HUES48 (cell line): ENCODE measurements around the gene HDAC4.

ENCODE experiments used
- H3K27ac ChIP-seq: one replicate; pipeline ENCODE4 v1.7.0; 2013; ENCODE audit warnings: low read depth, low read length, inconsistent platforms
- H3K27me3 ChIP-seq: 2 replicates; pipeline ENCODE4 v1.6.1; 2013; ENCODE audit warnings: mild to moderate bottlenecking, low read length; ENCODE audit not compliant: control insufficient read depth, insufficient read depth
- H3K36me3 ChIP-seq: 2 replicates; pipeline ENCODE4 v1.6.1; 2013; ENCODE audit warnings: low read length; ENCODE audit not compliant: control insufficient read depth, insufficient read depth
- H3K4me1 ChIP-seq: 2 replicates; pipeline ENCODE4 v1.6.1; 2013; ENCODE audit warnings: mild to moderate bottlenecking, low read length; ENCODE audit not compliant: control insufficient read depth, insufficient read depth
- H3K4me3 ChIP-seq: 2 replicates; pipeline ENCODE4 v1.5.1; 2013; ENCODE audit warnings: mild to moderate bottlenecking, low read depth, low read length
- H3K9ac ChIP-seq: 2 replicates; pipeline ENCODE4 v1.6.1; 2013; ENCODE audit warnings: mild to moderate bottlenecking, low read depth, low read length, moderate library complexity
- H3K9me3 ChIP-seq: 2 replicates; pipeline ENCODE4 v1.6.1; 2013; ENCODE audit warnings: low read length; ENCODE audit not compliant: control insufficient read depth, insufficient read depth

The HDAC4 gene

GRCh38 chr2:239148495-239149200 is 252.2 kb downstream of the HDAC4 start:
- H3K4me1 ChIP-seq = no peaks in the 10 kb centered on the region
- peaks cover 24% of the 10 kb centered on the region for H3K36me3 ChIP-seq
- H3K9ac ChIP-seq = no peak overlapping the region
- H3K9me3 ChIP-seq = no peaks in the 10 kb centered on the region
- no peaks in the 10 kb centered on the region for H3K27me3 ChIP-seq
- H3K4me3 ChIP-seq = no peak overlapping the region
- H3K27ac ChIP-seq = no peak overlapping the region

- Histone ChIP-seq H3K27ac (no peak overlapping the region), H3K9ac (no peak overlapping the region), H3K4me1 (no peaks in the 10 kb centered on the region), H3K4me3 (no peak overlapping the region), H3K27me3 (no peaks in the 10 kb centered on the region), H3K36me3 (peaks cover 28% of the 10 kb centered on the region), H3K9me3 (no peaks in the 10 kb centered on the region)
These were observed 253.4 kb downstream of the HDAC4 start for GRCh38 chr2:239147376-239147775.

- H3K9me3 ChIP-seq = no peaks in the 10 kb centered on the region
- H3K4me1 ChIP-seq = no peaks in the 10 kb centered on the region
- H3K36me3 ChIP-seq = peaks cover 27% of the 10 kb centered on the region
- no peak overlapping the region for H3K4me3 ChIP-seq
- H3K27me3 ChIP-seq = no peaks in the 10 kb centered on the region
- H3K27ac ChIP-seq = no peak overlapping the region
- H3K9ac ChIP-seq = no peak overlapping the region
These were observed 254.1 kb downstream of the HDAC4 start for GRCh38 chr2:239146741-239147181.

GRCh38 chr2:239146011-239146641 is 254.7 kb downstream of the HDAC4 start:
- Histone ChIP-seq H3K9ac (no peak overlapping the region), H3K4me1 (no peaks in the 10 kb centered on the region), H3K27me3 (no peaks in the 10 kb centered on the region), H3K4me3 (no peak overlapping the region), H3K27ac (no peak overlapping the region), H3K36me3 (peaks cover 24% of the 10 kb centered on the region), H3K9me3 (no peaks in the 10 kb centered on the region)

- no peak overlapping the region for H3K9ac ChIP-seq
- no peaks in the 10 kb centered on the region for H3K4me1 ChIP-seq
- no peak overlapping the region for H3K4me3 ChIP-seq
- H3K27me3 ChIP-seq = no peaks in the 10 kb centered on the region
- no peak overlapping the region for H3K27ac ChIP-seq
- no peaks in the 10 kb centered on the region for H3K9me3 ChIP-seq
- H3K36me3 ChIP-seq = peaks cover 24% of the 10 kb centered on the region
These were observed 255.2 kb downstream of the HDAC4 start for GRCh38 chr2:239145601-239146000.

GRCh38 chr2:239145106-239145505 is 255.7 kb downstream of the HDAC4 start:
- H3K9ac ChIP-seq = no peak overlapping the region
- no peaks in the 10 kb centered on the region for H3K4me1 ChIP-seq
- H3K9me3 ChIP-seq = no peaks in the 10 kb centered on the region
- no peak overlapping the region for H3K4me3 ChIP-seq
- no peak overlapping the region for H3K27ac ChIP-seq
- H3K36me3 ChIP-seq = peaks cover 24% of the 10 kb centered on the region
- H3K27me3 ChIP-seq = no peaks in the 10 kb centered on the region

- Histone ChIP-seq H3K36me3 (peaks cover 26% of the 10 kb centered on the region), H3K9me3 (no peaks in the 10 kb centered on the region), H3K9ac (no peak overlapping the region), H3K27ac (no peak overlapping the region), H3K4me1 (no peaks in the 10 kb centered on the region), H3K4me3 (no peak overlapping the region), H3K27me3 (no peaks in the 10 kb centered on the region)
These were observed 256.2 kb downstream of the HDAC4 start for GRCh38 chr2:239144713-239144999.

- Histone ChIP-seq H3K27me3 (no peaks in the 10 kb centered on the region), H3K27ac (no peak overlapping the region), H3K4me3 (no peak overlapping the region), H3K9ac (no peak overlapping the region), H3K36me3 (peaks cover 32% of the 10 kb centered on the region), H3K4me1 (no peaks in the 10 kb centered on the region), H3K9me3 (no peaks in the 10 kb centered on the region)
These were observed 256.7 kb downstream of the HDAC4 start for GRCh38 chr2:239143858-239144712.

GRCh38 chr2:239142806-239143205 is 258.0 kb downstream of the HDAC4 start:
- H3K27ac ChIP-seq = no peak overlapping the region
- no peak overlapping the region for H3K4me3 ChIP-seq
- H3K9me3 ChIP-seq = no peaks in the 10 kb centered on the region
- peaks cover 40% of the 10 kb centered on the region for H3K36me3 ChIP-seq
- no peak overlapping the region for H3K9ac ChIP-seq
- H3K4me1 ChIP-seq = no peaks in the 10 kb centered on the region
- no peaks in the 10 kb centered on the region for H3K27me3 ChIP-seq

- Histone ChIP-seq H3K9ac (no peak overlapping the region), H3K36me3 (peaks cover 43% of the 10 kb centered on the region), H3K4me1 (no peaks in the 10 kb centered on the region), H3K9me3 (no peaks in the 10 kb centered on the region), H3K4me3 (no peak overlapping the region), H3K27ac (no peak overlapping the region), H3K27me3 (no peaks in the 10 kb centered on the region)
These were observed 258.5 kb downstream of the HDAC4 start for GRCh38 chr2:239142296-239142695.
